ENCODE results near the gene WIPF1. TPM values are rescaled to one million over a fixed set of nuclear protein-coding genes. Genes with fewer than 3 reads are reported as not detected.

The WIPF1 gene
- total RNA-seq, 3 donors from 2014 or later = 15.3 to 56.6 (median 28.9) TPM

- no peak overlapping the region for H3K4me3 ChIP-seq
- ATAC-seq = no peak
- TF ChIP-seq, protein P1, sequence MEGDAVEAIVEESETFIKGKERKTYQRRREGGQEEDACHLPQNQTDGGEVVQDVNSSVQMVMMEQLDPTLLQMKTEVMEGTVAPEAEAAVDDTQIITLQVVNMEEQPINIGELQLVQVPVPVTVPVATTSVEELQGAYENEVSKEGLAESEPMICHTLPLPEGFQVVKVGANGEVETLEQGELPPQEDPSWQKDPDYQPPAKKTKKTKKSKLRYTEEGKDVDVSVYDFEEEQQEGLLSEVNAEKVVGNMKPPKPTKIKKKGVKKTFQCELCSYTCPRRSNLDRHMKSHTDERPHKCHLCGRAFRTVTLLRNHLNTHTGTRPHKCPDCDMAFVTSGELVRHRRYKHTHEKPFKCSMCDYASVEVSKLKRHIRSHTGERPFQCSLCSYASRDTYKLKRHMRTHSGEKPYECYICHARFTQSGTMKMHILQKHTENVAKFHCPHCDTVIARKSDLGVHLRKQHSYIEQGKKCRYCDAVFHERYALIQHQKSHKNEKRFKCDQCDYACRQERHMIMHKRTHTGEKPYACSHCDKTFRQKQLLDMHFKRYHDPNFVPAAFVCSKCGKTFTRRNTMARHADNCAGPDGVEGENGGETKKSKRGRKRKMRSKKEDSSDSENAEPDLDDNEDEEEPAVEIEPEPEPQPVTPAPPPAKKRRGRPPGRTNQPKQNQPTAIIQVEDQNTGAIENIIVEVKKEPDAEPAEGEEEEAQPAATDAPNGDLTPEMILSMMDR (IDR thresholded peaks at IDR 0.05) = no peak
- H3K36me3 ChIP-seq (ENCODE audit: low read depth) = no peaks in the 10 kb centered on the region
- no peaks in the 10 kb centered on the region for H3K9me3 ChIP-seq
- H3K4me1 ChIP-seq (ENCODE audit: low read depth) = peaks cover 3% of the 10 kb centered on the region
- DNase-seq = no peak
- intact Hi-C loops (cut with DNase I, micrococcal nuclease) = no loop called here
Observed at GRCh38 chr2:174611854-174612253, 14.2 kb upstream of the WIPF1 start.

GRCh38 chr2:174611006-174611405 is 13.4 kb upstream of the WIPF1 start:
- no peaks in the 10 kb centered on the region for H3K36me3 ChIP-seq (ENCODE audit: low read depth)
- no peak for DNase-seq
- ATAC-seq = no peak
- no peak overlapping the region for H3K4me3 ChIP-seq
- no peaks in the 10 kb centered on the region for H3K9me3 ChIP-seq
- peaks cover 3% of the 10 kb centered on the region for H3K4me1 ChIP-seq (ENCODE audit: low read depth)
- intact Hi-C loops (cut with DNase I, micrococcal nuclease) = no loop called here
- TF ChIP-seq, protein P1 (IDR thresholded peaks at IDR 0.05) = no peak

- TF ChIP-seq, protein P1 (IDR thresholded peaks at IDR 0.05) = no peak
- H3K4me1 ChIP-seq (ENCODE audit: low read depth) = peaks cover 3% of the 10 kb centered on the region
- peak; percentile 49 for ATAC-seq
Observed at GRCh38 chr2:174610243-174610995, 12.8 kb upstream of the WIPF1 start.

GRCh38 chr2:174609261-174609660 is 11.7 kb upstream of the WIPF1 start:
- intact Hi-C loops (cut with DNase I, micrococcal nuclease) = no loop called here
- Histone ChIP-seq H3K36me3 (ENCODE audit: low read depth) (no peaks in the 10 kb centered on the region), H3K4me1 (ENCODE audit: low read depth) (peaks cover 3% of the 10 kb centered on the region), H3K4me3 (no peak overlapping the region), H3K9me3 (no peaks in the 10 kb centered on the region)
- TF ChIP-seq, protein P1 (IDR thresholded peaks at IDR 0.05) = no peak
- ATAC-seq = no peak
- no peak for DNase-seq

More at GRCh38 chr2:174610243-174610995, 12.8 kb upstream of the WIPF1 start:
- Histone ChIP-seq H3K9me3 (no peaks in the 10 kb centered on the region), H3K4me3 (no peak overlapping the region), H3K36me3 (ENCODE audit: low read depth) (no peaks in the 10 kb centered on the region)
- no peak for DNase-seq
- intact Hi-C loops (cut with DNase I, micrococcal nuclease) = no loop called here

GRCh38 chr2:174608866-174609214 is 11.2 kb upstream of the WIPF1 start:
- no peaks in the 10 kb centered on the region for H3K36me3 ChIP-seq (ENCODE audit: low read depth)

More at GRCh38 chr2:174608866-174609214, 11.2 kb upstream of the WIPF1 start:
- TF ChIP-seq, protein P1 (IDR thresholded peaks at IDR 0.05) = no peak
- DNase-seq (no peak), ATAC-seq (peak; percentile 56)
- Histone ChIP-seq H3K4me1 (ENCODE audit: low read depth) (peaks cover 3% of the 10 kb centered on the region), H3K9me3 (no peaks in the 10 kb centered on the region), H3K4me3 (no peak overlapping the region)
- intact Hi-C loops (cut with DNase I, micrococcal nuclease) = no loop called here

All from mucosa of descending colon (tissue), 3 donors.